NB4 (cell line): ENCODE results near the gene KNSTRN.

Experiments used
- CTCF ChIP-seq: IDR thresholded peaks from one replicate; pipeline ENCODE4 v1.5.1; 2012; ENCODE audit warnings: low read depth, low read length
- MAX ChIP-seq: IDR thresholded peaks from 2 replicates; pipeline ENCODE4 v1.6.1; 2011; ENCODE audit warnings: low read depth, low read length
- MYC ChIP-seq: IDR thresholded peaks from 2 replicates; pipeline ENCODE4 v1.6.1; 2011; ENCODE audit warnings: low read depth, low read length
- POLR2A ChIP-seq: IDR thresholded peaks from 2 replicates; pipeline ENCODE4 v1.6.1; 2011; ENCODE audit warnings: mild to moderate bottlenecking; ENCODE audit not compliant: insufficient read length; ENCODE audit errors: extremely low read depth

GRCh38 chr15:40338921-40339620 is 43.5 kb upstream of the KNSTRN start:
- TF ChIP-seq CTCF, result no peak
- TF ChIP-seq POLR2A, result no peak
- no peak for TF ChIP-seq MAX
- TF ChIP-seq MYC, result no peak
